GM18499 (cell line): Measurements from ENCODE around the gene TSG101.

ENCODE experiments used
- ATAC-seq: cut with Tn5 transposase; IDR thresholded peaks from one replicate; pipeline ENCODE4 v1.9.1; 2021; ENCODE audit warnings: moderate number of reproducible peaks; ENCODE audit not compliant: insufficient read depth, unreplicated experiment

Gene TSG101

DNA sequence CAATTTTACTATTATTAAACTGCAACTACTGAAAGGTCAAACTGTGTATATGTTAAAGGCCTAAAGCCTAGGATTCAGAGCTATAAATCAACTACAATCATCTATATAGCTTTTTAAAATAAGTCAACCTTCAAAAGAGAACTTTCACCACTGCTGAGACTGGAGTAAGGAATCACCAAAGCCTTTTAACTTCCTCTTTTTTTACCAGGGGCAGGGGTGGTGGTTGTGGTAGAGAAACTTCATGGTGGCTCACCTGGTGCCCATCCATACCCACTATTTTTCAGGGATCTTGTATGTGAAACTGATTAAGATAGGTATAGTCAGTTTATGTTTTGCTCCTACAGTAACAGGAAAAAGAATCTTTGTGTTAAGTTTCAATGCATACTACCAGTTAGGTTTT, 31.5 kb downstream of the TSG101 start:
- ATAC-seq, result no peak

DNA sequence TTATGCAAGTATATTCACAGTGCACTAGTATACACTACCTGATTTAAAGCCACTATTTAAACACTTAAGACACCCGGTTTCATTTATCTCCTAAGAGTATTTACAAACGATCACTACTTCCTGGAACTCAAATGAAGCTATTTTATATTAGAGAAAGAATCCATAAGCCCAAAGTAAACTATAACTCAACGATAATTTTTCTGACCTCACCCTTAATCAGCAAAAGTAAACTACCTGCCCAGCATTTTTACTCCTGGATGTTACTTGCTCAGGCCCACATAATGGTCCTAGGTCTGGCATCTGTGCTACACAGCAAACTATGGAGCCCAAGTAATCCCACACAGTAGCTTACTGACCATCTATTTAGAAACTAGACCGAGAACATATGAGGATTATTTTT, 33.4 kb downstream of the TSG101 start:
- no peak for ATAC-seq

DNA sequence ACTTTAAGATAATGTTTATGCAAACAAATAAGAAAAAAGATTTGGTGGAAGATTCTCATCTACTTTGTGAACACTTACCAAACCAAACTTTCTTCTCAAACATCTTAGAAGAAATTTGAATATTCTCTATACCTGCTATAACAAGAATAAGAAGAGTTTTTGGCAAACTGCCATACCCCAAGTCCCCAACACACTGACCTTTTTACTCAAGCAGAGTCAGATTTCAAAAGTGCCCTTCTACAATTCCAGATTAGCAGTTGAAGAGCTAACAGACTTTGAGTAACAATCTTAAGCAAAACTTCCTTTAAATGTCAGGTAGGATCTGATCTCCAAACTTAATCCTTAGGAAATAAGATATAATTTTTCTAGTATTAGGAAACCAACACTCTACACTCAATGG, 33.9 kb downstream of the TSG101 start:
- ATAC-seq, result no peak

DNA sequence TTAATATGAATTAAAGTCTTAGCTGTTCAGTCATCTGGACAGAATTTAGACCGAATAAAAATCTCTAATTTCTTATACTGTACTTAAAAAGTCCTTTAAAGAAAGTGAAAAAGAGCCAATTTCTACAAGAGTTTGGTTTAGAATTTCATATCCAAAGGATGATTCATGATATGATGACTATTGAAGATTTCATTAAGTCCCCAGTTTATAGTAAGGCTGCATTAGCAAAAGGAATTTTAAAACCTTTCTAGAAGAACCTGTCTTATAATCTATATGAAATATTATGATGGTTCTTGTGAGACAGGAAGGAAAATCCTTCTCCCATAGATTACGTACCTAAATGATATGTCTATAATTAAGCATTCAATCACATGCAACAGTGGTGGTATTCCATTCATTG, 34.8 kb downstream of the TSG101 start:
- no peak for ATAC-seq

DNA sequence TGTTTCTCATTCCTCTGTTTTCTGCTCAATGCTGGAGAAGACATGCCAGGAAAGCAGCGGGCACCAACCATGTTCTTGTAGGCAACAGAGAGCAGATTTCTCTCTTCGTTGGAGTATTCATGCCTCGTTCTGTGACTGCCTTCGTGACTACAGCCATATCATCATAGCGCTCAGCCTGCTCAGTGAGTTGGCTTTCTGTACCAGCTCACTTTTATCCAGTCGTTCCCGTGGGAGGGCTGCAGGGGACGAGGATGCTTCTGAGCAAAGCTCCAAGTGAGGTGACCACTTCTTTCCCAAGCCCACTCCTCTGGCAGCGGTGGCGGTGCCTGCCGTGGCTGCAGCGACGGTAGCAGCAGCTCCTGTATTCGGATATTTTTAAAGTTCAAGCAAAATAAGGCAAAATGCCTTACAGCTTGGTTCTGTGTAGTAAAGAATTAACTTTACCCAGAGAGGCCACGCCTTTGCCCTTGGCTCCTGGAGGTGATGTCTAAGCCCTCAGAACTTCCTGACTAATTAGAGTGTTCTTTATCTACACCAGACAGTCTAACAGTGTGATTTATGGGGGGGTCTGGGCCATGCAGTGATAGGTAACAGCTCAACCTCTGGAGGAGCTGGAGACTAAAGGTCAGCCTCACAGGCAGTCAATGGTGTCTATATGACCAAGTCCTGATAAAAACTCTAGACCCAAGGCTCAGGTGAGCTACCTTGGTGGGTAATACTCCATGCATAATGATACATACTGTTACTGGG, 35.8 kb downstream of the TSG101 start:
- ATAC-seq, result no peak

DNA sequence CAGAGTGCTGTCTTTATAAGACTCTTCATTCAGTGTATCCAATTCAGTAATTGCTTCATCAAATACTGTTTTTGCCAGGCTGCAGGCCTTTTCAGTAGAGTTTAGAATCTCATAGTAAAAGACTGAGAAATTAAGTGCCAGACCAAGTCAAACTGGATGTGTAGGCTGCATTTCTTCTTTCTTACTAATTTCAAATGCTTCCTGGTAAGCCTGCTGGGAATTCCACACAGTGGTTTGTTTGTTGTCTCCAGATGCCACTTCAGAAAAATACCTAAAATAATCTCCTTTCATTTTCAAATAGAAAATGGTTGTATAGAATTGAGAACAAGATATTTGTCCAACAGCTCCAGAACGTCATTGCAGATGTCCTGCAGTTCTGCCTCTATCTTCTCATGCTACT, 36.4 kb downstream of the TSG101 start:
- no peak for ATAC-seq

DNA sequence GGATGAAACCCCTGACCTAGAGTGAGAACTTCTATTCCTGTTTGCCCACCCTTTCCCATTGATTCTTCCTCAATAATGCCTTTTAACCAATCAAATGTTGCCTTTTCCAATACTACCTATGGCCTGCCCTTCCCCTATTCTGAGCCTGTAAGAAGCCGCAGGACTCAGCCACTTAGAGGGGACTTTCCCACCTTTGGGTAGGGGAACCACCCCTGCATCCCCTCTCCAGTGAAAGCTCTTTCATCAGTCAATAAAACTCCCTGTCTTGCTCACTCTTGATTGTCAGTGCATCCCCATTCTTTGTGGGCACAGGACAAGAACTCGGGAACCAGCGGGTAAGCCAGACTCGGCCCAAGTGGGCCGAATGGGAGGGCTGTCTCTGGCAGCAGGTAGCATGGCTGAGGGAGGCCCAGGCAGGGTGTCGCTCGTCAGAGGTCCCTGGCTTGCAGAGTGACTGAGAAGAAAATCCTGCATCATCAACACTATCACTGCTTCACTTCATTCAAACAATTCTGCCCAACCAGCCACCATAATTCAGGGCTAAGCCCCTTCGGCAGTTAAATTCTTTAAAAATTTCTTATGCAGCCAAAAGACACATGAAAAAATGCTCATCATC, 40.7 kb downstream of the TSG101 start:
- no peak for ATAC-seq

DNA sequence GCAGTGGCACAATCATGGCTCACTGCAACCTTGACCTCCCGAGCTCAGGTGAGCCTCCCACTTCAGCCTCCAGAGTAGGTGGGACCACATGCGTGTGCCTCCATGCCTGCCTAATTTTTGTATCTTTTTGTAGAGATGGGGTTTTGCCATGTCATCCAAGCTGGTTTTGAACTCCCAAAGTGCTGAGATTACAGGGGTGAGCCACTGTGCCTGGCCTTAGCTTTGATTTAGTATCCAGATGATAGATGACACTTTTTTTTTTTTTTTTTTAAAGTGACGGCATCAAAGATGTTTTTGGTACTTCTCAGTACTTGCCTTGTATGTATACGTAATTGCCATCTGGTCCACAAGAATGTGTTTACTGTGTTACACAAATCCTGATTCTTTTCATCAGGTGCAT, 47.7 kb downstream of the TSG101 start:
- no peak for ATAC-seq

DNA sequence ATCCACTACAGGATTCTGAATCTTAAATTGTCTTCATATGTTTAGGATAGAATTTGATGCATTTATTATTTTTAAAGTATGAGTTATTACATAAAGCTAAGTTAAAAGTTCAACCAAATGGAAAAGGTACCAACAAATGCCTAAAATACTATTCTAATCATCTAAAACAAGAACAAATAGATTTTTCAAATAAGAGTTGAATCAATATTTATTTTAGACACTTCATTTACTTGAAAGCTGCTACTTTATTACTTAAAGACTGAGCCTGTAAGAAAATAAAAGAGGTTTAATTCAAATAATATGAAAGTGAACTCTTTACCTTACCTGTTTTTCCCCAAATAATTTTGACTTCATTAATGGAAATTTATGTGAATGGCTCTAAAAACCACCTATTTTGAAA, 54.2 kb downstream of the TSG101 start:
- no peak for ATAC-seq

DNA sequence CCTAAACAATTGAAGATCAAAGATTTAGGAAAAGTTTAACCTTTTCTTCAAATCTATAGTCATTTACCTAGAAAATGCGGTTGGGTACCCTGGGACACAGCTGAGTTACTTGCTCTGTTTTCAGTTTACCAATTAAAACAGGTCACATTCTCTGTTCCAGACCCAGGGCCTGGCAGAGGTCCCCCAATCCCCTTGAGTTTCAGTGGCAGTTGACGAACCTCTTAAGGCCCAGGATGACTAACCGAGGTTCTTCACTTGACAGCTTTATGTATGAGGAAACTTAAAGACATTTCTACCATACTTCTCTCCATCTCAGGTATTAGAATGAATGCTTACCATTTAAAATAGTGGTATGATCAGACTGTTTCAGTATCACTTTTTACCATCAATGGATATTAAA, 54.7 kb downstream of the TSG101 start:
- ATAC-seq, result no peak

DNA sequence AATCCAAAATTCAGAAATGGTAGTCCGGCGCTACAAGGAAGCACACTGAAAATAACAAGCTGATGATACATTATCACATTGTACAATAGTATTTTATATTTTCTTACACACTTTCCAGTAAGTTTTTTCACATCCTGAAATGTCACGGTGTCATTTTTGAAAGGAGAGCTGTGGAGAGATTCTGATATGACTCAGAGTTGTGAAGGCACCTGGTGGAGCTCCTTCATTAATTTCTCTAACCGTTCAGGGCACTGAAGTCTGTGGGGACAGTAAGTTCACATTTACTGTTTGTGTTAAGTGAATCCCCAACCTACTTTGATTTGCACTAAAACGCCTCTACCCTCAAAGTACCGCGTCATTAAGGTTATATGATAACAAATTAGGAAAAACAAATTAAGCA, 57.8 kb downstream of the TSG101 start:
- ATAC-seq, result no peak

DNA sequence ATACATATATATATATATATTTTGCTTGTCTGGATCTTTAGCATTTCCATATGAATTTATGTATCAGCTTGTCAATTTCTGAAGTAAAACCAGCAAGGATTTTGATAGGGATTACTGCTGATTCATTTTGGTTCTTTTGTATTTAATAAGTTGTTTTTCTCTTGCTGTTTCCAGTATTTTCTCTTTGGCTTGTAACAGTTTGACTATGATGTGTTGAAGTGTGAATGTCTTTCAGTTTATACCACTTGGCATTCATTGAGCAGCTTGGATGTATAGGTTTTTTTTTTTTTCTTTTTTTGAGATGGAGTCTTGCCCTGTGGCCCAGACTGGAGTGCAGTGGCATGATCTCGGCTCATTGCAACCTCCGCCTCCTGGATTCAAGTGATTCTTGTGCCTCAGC, 58.7 kb downstream of the TSG101 start:
- no peak for ATAC-seq

DNA sequence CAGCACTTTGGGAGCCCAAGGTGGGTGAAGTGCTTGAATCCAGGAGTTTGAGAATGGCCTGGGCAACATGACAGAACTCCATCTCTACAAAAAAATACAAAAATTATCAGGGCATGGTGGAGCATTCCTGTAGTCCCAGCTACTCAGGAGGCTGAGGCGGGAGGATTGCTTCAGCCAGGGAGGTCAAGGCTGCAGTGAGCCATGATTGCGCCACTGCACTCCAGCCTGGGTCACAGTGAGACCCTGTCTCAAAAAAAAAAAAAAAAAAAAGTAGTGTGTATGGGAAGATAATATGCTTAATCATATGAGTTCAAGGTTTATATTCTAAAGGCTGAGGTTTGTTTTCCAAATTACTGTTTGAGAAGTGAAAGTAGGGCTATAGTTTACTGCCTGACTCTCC, 60.3 kb downstream of the TSG101 start:
- ATAC-seq, result no peak

DNA sequence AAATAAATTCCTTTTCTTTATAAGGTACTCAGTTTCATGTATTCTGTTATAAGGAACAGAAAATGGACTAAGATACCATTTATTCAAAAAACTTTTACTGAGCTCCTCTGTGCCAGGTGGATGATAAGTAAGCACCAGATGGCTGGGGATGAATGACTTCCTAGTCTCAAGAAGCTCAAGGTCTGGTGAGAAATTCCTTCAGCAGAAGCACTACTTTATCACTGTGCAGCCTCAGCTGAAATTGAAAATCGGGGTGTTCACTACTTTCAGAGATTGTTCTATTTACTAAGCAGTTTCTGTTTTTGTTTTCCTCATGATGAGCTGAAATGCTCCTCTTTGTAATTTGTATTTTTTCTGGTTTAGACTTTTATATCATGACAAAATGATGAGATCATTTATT, 63.3 kb downstream of the TSG101 start:
- ATAC-seq, result no peak

DNA sequence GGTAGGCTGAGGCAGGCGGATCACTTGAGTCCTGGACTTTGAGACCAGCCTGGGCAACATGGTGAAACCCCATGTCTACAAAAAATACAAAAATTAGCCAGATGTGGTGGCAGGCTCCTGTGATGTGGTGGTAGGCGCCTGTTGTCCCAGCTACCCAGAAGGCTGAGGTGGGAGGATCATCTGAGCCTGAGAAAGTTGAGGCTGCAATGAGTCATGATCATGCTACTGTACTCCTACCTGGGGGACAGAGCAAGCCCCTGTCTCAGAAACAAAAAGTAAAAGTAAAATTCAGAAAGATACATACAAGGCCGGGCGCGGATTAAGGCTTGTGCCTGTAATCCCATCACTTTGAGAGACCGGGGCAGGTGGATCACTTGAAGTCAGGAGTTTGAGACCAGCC, 64.8 kb downstream of the TSG101 start:
- no peak for ATAC-seq

DNA sequence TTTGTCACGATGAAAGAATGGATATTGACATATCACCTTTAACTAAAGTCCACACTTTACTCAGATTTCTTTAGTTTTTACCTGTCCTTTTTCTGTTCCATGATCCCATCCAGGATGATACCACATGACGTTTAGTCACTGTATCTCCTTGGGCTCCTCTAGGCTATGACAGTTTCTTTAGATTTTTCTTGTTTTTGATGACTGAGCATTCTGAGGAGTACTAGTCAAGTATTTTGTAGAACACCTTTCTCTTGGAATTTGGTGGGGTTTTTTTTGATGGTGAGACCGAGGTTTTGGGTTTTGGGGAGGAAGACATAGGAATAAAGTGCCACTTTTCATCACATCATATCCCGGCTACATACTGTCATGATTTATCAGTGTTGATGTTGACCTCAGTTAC, 67.1 kb downstream of the TSG101 start:
- ATAC-seq, result no peak

DNA sequence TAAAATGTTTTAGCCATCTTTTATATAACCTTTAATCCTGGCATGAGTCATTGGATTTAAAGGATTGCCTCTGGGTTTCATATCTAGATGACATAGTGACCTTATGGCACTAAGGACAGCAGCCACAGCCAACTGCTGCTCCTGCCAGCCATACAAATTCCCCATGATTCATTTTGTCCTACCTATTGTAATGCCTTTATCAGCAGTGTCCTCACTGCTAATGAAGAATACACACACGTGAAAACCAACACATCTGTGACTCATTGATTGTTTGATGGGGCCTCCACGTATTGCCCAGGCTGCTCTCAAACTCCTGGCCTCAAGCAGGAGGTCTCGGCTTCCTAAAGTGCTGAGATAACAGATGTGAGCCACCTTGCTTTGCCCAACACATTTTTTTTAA, 69.3 kb downstream of the TSG101 start:
- no peak for ATAC-seq

DNA sequence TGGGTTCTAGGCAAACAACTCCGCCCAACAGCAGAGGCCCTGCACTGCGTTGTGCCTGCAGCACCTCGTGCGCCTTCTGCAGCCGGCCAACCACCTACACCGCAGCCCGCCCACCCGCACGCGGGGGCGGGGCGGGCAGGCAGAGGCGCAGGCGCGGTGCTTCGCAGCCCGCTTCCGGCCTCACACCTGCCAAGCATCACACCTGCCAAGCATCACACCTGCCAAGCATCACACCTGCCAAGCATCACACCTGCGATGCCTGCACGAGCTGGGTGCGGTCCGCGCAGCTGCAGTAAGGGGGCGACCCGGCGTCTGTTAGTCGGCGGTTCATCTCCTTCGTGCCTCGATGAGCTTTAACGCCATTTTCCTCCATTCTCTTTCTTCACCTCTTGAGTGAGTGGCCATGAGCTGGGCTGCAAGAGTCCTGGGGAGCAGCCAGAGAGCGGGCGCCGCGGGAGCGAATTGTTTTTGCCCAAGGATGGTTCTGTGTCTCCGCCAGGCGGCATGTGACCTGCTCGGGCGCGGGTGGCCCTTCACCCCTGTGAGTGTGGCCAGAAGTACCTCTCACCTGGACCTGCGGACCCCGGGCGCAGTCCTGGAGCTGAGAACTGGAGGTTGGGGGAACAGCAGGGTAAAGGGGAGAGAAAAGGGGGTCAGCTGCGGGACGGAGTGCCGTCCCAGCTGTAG, 70.9 kb downstream of the TSG101 start, which contains the start of gene LDHAL6A:
LDHAL6A (plus strand) TSS at position 171 of the 687 bp plus-strand sequence. CDS start 825 bp downstream, outside the sequence.
- ATAC-seq, result no peak

DNA sequence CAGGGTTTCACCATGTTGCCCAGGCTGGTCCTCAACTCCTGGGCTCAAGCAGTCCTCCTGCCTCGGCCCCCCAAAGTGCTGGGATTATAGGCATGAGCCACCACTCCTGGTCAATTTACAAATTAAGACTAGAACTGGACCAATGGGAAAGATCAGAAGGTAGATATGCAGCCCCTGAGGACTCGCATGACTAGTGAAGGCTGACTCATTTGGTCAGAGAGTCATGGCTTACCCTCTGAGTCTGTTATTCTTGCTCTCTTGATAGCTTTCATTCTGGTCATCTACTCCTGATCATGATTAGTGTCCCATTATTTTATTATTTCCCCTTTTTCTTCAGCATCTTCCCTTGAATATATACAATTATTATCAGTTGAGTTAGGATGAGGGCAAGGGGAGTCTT, 73.8 kb downstream of the TSG101 start:
- no peak for ATAC-seq

DNA sequence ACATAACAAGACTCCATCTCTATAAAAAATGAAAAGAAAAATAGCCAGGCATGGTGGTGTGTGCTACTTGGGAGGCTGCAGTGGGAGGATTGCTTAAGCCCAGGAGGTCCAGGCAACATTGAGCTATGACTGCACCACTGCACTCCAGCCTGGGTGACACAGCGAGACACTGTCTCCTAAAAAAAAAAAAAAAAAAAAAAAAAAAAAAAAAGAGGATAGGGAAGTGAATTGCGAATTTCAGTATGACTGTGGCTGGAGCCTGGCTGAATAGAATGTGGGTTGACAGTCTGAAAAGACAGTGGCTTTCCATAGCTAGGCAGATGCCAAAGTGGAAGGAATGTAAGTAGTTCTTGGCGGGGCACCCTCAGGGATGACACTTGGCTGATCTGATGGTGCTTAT, 77.5 kb downstream of the TSG101 start:
- ATAC-seq, result no peak

DNA sequence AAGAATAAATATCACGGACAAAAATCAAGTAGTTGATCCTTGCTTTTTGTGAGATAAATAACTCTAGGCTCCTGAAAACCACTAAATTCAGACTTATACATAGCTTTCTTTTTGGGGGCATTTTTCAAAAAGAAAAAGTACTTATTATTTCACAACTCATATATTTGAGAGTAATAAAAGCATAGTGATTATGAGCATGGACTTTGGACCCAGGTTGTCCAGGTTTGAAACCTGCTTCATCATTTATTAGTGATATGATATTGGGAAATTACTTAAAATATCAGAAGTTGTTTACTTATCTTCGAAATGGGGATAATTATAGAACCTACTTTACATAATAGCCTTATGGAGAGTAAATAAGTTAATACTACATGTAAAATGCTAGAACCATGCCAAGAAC, 88.1 kb downstream of the TSG101 start:
- ATAC-seq, result no peak
